H1 (cell line): Measurements from ENCODE around the gene THPO. TPM values are rescaled to one million over a fixed set of nuclear protein-coding genes. Genes with fewer than 3 reads are reported as not detected.

Source experiments
- BRCA1 ChIP-seq: IDR thresholded peaks from 2 replicates; pipeline ENCODE4 v1.6.1; 2012; ENCODE audit warnings: low read depth, low read length, improper control_type of control experiment
- CHD1 ChIP-seq: IDR thresholded peaks from 2 replicates; pipeline ENCODE4 v1.6.1; 2012; ENCODE audit warnings: low read depth, low read length, improper control_type of control experiment
- CREB1 ChIP-seq: IDR thresholded peaks from 2 replicates; pipeline ENCODE4 v1.6.1; 2012; ENCODE audit warnings: inconsistent platforms
- PHF8 ChIP-seq: fragments of 200-600 bp; sonication (generic); conservative IDR thresholded peaks from 2 replicates; pipeline ENCODE4 v1.7.1; 2012; ENCODE audit warnings: low read depth, mild to moderate bottlenecking, inconsistent platforms, low read length, moderate library complexity
- SRF ChIP-seq: IDR thresholded peaks from 2 replicates; pipeline ENCODE4 v1.6.1; 2011; ENCODE audit warnings: mild to moderate bottlenecking, low read depth, low read length, moderate library complexity
- SUZ12 ChIP-seq: fragments of 200-600 bp; sonication (generic); IDR thresholded peaks from 2 replicates; pipeline ENCODE4 v1.6.1; 2012; ENCODE audit warnings: mild to moderate bottlenecking, inconsistent platforms, low read length, moderate library complexity, mixed read lengths
- TAF1 ChIP-seq: IDR thresholded peaks from 2 replicates; pipeline ENCODE4 v1.6.1; 2011; ENCODE audit warnings: mild to moderate bottlenecking, low read depth, low read length
- TBP ChIP-seq: IDR thresholded peaks from 2 replicates; pipeline ENCODE4 v1.6.1; 2011; ENCODE audit warnings: low read depth, low read length, improper control_type of control experiment
- YY1 ChIP-seq: IDR thresholded peaks from 2 replicates; pipeline ENCODE4 v1.6.1; 2011; ENCODE audit warnings: low read depth, mild to moderate bottlenecking, low read length
- polyA plus RNA-seq, 7 experiments: library from polyadenylated mRNA; depleted of rRNA in 3 of 7; stranded (reverse) in 5 of 7; unstranded in 2 of 7; fragments of >200 nt in 5 of 7; fragments of 200-250 nt in 2 of 7; gene quantifications; 1 replicate in 5 of 7; 2 replicates in 1 of 7; 4 replicates in 1 of 7; pipeline versions ENCODE4 v1.2.1 to v1.2.3, GENCODE V29; 2011 to 2013; ENCODE audit warnings: missing spikeins in 2 of 7, mixed read lengths in 2 of 7
- total RNA-seq: library from RNA; stranded (reverse); fragmentation: NEBNext Ultra II Directional; extraction: Animal tissue kit (Norgen Biotek cat#: 25700); gene quantifications from 2 replicates; pipeline ENCODE4 v1.2.1, GENCODE V29; 2021
- TF ChIP-seq, protein P1 (sequence below): IDR thresholded peaks from 2 replicates; pipeline ENCODE4 v1.6.1; 2011; ENCODE audit warnings: low read depth, mild to moderate bottlenecking, low read length; ENCODE audit not compliant: insufficient read depth

The THPO gene
- total and polyA plus RNA-seq, 2 of the 8 experiments (the other 6 are each of a cell fraction or from before 2014, with no cell fraction given), result 0.82 to 1.2 TPM

DNA sequence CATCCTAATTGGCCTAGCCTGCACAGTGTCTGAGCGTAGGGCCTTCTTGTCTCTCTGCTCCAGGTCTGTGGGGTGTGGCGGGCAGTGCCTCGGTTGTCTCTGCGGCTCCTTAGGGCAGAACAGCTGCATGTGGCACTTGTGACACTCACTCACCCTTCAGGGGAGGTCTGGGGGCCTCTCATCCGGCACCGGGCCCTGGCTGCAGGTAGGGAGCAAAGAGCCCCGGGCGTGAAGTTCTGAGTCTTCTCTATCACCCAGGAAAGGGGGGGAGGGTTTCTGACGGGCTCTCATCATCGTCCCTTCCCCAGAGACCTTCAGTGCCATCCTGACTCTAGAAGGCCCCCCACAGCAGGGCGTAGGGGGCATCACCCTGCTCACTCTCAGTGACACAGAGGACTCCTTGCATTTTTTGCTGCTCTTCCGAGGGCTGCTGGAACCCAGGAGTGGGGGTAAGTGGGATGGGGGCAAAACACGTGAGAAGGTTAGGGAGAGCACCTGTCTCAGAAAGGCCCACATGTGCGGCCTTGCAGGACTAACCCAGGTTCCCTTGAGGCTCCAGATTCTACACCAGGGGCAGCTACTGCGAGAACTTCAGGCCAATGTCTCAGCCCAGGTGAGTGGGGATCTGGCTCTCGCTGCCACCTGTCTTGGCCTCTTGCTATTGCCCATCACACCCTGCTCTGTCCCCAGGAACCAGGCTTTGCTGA, 4.5 kb upstream of the THPO start (continued):
- no peak for TF ChIP-seq TBP
- TF ChIP-seq SUZ12, result no peak
- no peak for TF ChIP-seq PHF8
- TF ChIP-seq, protein P1, sequence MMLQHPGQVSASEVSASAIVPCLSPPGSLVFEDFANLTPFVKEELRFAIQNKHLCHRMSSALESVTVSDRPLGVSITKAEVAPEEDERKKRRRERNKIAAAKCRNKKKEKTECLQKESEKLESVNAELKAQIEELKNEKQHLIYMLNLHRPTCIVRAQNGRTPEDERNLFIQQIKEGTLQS, result no peak
- TF ChIP-seq SRF, result no peak
- no peak for TF ChIP-seq CREB1
- TF ChIP-seq TAF1, result no peak
- TF ChIP-seq CHD1, result no peak
- no peak for TF ChIP-seq BRCA1
- TF ChIP-seq YY1, result no peak
